Neural cell (in vitro differentiated cells): ENCODE data around the gene MRPL4. TPM values are rescaled to one million over a fixed set of nuclear protein-coding genes. Genes with fewer than 3 reads are reported as not detected.

Source experiments
- H2AFZ ChIP-seq: fragments of 200-600, 300-800 bp; sonication (generic), shearing (Covaris generic); 2 replicates; pipeline ENCODE4 v1.6.0; 2014; ENCODE audit warnings: low read depth, mild to moderate bottlenecking, antibody characterized with exemption, low read length, moderate library complexity
- H3F3A ChIP-seq: fragments of 200-600 bp; shearing (Covaris generic); 2 replicates; pipeline ENCODE4 v1.6.1; 2016; ENCODE audit warnings: mild to moderate bottlenecking, moderate library complexity, mixed read lengths, antibody characterized with exemption, low read length; ENCODE audit not compliant: insufficient read depth, poor library complexity, severe bottlenecking
- H3K27ac ChIP-seq: fragments of 200-600, 300-800 bp; sonication (generic), shearing (Covaris generic); 2 replicates; pipeline ENCODE4 v1.5.1; 2014; ENCODE audit warnings: mild to moderate bottlenecking, low read length, moderate library complexity
- H3K27me3 ChIP-seq: fragments of 300-800, 200-600 bp; sonication (generic), shearing (Covaris generic); 2 replicates; pipeline ENCODE4 v1.6.0; 2014; ENCODE audit warnings: mild to moderate bottlenecking, low read depth, low read length, moderate library complexity; ENCODE audit not compliant: insufficient read depth
- H3K36me3 ChIP-seq: fragments of 300-800, 200-600 bp; sonication (generic), shearing (Covaris generic); 2 replicates; pipeline ENCODE4 v1.5.1; 2014; ENCODE audit warnings: mild to moderate bottlenecking, antibody characterized with exemption, low read length, moderate library complexity; ENCODE audit not compliant: insufficient read depth
- H3K4me2 ChIP-seq: fragments of 300-800, 200-600 bp; sonication (generic), shearing (Covaris generic); 2 replicates; pipeline ENCODE4 v1.6.0; 2014; ENCODE audit warnings: mild to moderate bottlenecking, low read length
- H3K4me3 ChIP-seq: fragments of 300-800, 200-600 bp; sonication (generic), shearing (Covaris generic); 2 replicates; pipeline ENCODE4 v1.5.1; 2014; ENCODE audit warnings: mild to moderate bottlenecking, low read length, moderate library complexity
- H3K79me2 ChIP-seq: fragments of 200-600 bp; shearing (Covaris generic); replicated peaks from 2 replicates; pipeline ENCODE4 v1.6.0; 2014; ENCODE audit warnings: mild to moderate bottlenecking, low read length, moderate library complexity; ENCODE audit not compliant: insufficient read depth
- H3K9ac ChIP-seq: fragments of 300-800, 200-600 bp; sonication (generic), shearing (Covaris generic); 2 replicates; pipeline ENCODE4 v1.6.1; 2016; ENCODE audit warnings: mild to moderate bottlenecking, low read length, mixed read lengths
- H3K9me2 ChIP-seq: fragments of 200-600 bp; shearing (Covaris generic); 2 replicates; pipeline ENCODE4 v1.6.1; 2016; ENCODE audit warnings: mild to moderate bottlenecking, low read length, mixed read lengths; ENCODE audit not compliant: insufficient read depth
- H3K9me3 ChIP-seq: fragments of 200-600, 300-800 bp; sonication (generic), shearing (Covaris generic); 2 replicates; pipeline ENCODE4 v1.6.1; 2016; ENCODE audit warnings: mild to moderate bottlenecking, mixed run types, low read length, moderate library complexity, mixed read lengths
- H4K20me1 ChIP-seq: fragments of 200-600 bp; shearing (Covaris generic); 2 replicates; pipeline ENCODE4 v1.6.1; 2016; ENCODE audit warnings: mild to moderate bottlenecking, mixed run types; ENCODE audit not compliant: insufficient read depth
- EP300 ChIP-seq: fragments of 450-650 bp; conservative IDR thresholded peaks from 2 replicates; pipeline ENCODE4 v1.6.1; 2014; ENCODE audit warnings: antibody characterized with exemption, mild to moderate bottlenecking, moderate library complexity; ENCODE audit not compliant: poor library complexity, severe bottlenecking
- EZH2 ChIP-seq: fragments of 200-600, 300-800 bp; shearing (Covaris generic), sonication (generic); IDR thresholded peaks from 2 replicates; pipeline ENCODE4 v1.6.1; 2014; ENCODE audit warnings: antibody characterized with exemption, low read length, borderline replicate concordance, mild to moderate bottlenecking; ENCODE audit not compliant: insufficient read depth, poor library complexity, severe bottlenecking
- MXI1 ChIP-seq: fragments of 450-650 bp; conservative IDR thresholded peaks from 2 replicates; pipeline ENCODE4 v1.6.1; 2014; ENCODE audit warnings: antibody characterized with exemption, mild to moderate bottlenecking; ENCODE audit not compliant: poor library complexity, severe bottlenecking
- POLR2AphosphoS5 ChIP-seq: IDR thresholded peaks from 2 replicates; pipeline ENCODE4 v1.6.1; 2012
- RAD21 ChIP-seq: fragments of 450-650 bp; conservative IDR thresholded peaks from 2 replicates; pipeline ENCODE4 v1.6.1; 2014; ENCODE audit warnings: antibody characterized with exemption, mild to moderate bottlenecking, moderate library complexity
- SMC3 ChIP-seq: fragments of 450-650 bp; conservative IDR thresholded peaks from 2 replicates; pipeline ENCODE4 v1.6.1; 2014; ENCODE audit warnings: antibody characterized with exemption, mild to moderate bottlenecking, moderate library complexity; ENCODE audit not compliant: poor library complexity
- TAF1 ChIP-seq: IDR thresholded peaks from 2 replicates; pipeline ENCODE4 v1.6.1; 2012; ENCODE audit warnings: low read depth
- polyA plus RNA-seq: library from polyadenylated mRNA; depleted of rRNA; stranded (reverse); fragments of >200 nt; gene quantifications from 2 replicates; pipeline ENCODE4 v1.2.3, GENCODE V29; 2014
- TF ChIP-seq, protein P1 (sequence below): fragments of 450-650 bp; IDR thresholded peaks from 2 replicates; pipeline ENCODE4 v1.5.1; 2014; ENCODE audit warnings: antibody characterized with exemption, mild to moderate bottlenecking, moderate library complexity; ENCODE audit not compliant: poor library complexity, severe bottlenecking
- TF ChIP-seq, protein P2 (sequence below): IDR thresholded peaks from 2 replicates; pipeline ENCODE4 v1.6.1; 2012; ENCODE audit warnings: borderline replicate concordance

The MRPL4 gene
- polyA plus RNA-seq, 1 donor from 2014 or later = 27.2 TPM

DNA sequence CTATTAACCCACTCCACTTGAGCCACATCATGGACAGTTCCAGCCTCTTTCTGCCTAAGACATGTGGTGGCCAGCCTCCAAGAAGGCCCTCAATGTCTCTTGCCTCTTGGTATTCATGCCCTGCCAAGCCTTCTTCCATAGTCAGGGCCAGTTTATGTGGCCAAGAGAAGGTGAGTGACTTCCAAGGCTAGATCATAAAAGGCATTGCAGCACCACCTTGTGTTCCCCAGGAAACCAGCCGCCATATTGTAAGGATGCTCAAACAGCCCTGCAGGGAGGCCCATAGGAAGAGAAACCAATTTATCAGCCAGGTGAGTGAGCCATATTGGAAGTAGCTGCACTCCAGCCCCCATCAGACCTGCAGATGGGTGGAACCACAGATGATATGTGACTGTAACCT lies 45.0 kb upstream of the MRPL4 start:
- Histone ChIP-seq H3K9me3 (no peaks in the 10 kb centered on the region), H3F3A (no peaks in the 10 kb centered on the region), H3K79me2 (no peaks in the 10 kb centered on the region), H3K4me3 (no peak overlapping the region), H3K36me3 (no peaks in the 10 kb centered on the region), H3K27me3 (no peaks in the 10 kb centered on the region), H2AFZ (no peak overlapping the region), H3K27ac (no peak overlapping the region), H3K4me2 (no peak overlapping the region), H3K9ac (no peak overlapping the region), H3K9me2 (no peaks in the 10 kb centered on the region), H4K20me1 (no peaks in the 10 kb centered on the region)
- TF ChIP-seq, protein P1, sequence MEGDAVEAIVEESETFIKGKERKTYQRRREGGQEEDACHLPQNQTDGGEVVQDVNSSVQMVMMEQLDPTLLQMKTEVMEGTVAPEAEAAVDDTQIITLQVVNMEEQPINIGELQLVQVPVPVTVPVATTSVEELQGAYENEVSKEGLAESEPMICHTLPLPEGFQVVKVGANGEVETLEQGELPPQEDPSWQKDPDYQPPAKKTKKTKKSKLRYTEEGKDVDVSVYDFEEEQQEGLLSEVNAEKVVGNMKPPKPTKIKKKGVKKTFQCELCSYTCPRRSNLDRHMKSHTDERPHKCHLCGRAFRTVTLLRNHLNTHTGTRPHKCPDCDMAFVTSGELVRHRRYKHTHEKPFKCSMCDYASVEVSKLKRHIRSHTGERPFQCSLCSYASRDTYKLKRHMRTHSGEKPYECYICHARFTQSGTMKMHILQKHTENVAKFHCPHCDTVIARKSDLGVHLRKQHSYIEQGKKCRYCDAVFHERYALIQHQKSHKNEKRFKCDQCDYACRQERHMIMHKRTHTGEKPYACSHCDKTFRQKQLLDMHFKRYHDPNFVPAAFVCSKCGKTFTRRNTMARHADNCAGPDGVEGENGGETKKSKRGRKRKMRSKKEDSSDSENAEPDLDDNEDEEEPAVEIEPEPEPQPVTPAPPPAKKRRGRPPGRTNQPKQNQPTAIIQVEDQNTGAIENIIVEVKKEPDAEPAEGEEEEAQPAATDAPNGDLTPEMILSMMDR = no peak
- no peak for TF ChIP-seq EP300

- H3K9ac ChIP-seq = no peak overlapping the region
- no peak overlapping the region for H3K4me2 ChIP-seq
- no peak for TF ChIP-seq EZH2
- TF ChIP-seq TAF1 = no peak
- TF ChIP-seq SMC3 = no peak
- TF ChIP-seq, protein P1 = no peak
- TF ChIP-seq POLR2AphosphoS5 = no peak
- H3K9me3 ChIP-seq = no peaks in the 10 kb centered on the region
- no peaks in the 10 kb centered on the region for H3K36me3 ChIP-seq
- no peak overlapping the region for H2AFZ ChIP-seq
- no peak overlapping the region for H3K27ac ChIP-seq
- no peaks in the 10 kb centered on the region for H3K79me2 ChIP-seq
- no peaks in the 10 kb centered on the region for H3F3A ChIP-seq
- H3K27me3 ChIP-seq = no peaks in the 10 kb centered on the region
- no peaks in the 10 kb centered on the region for H4K20me1 ChIP-seq
- no peak overlapping the region for H3K4me3 ChIP-seq
- no peaks in the 10 kb centered on the region for H3K9me2 ChIP-seq
These were observed 42.7 kb upstream of the MRPL4 start for GRCh38 chr19:10209315-10209714.

GRCh38 chr19:10211061-10211460 lies 41.0 kb upstream of the MRPL4 start:
- Histone ChIP-seq H3F3A (no peaks in the 10 kb centered on the region), H3K27me3 (no peaks in the 10 kb centered on the region), H3K9me3 (no peaks in the 10 kb centered on the region), H3K79me2 (no peaks in the 10 kb centered on the region), H3K36me3 (no peaks in the 10 kb centered on the region), H4K20me1 (no peaks in the 10 kb centered on the region), H3K9ac (no peak overlapping the region), H2AFZ (no peak overlapping the region), H3K4me3 (no peak overlapping the region), H3K9me2 (no peaks in the 10 kb centered on the region), H3K4me2 (no peak overlapping the region), H3K27ac (no peak overlapping the region)
- TF ChIP-seq MXI1 = no peak
- TF ChIP-seq RAD21 = no peak
- TF ChIP-seq POLR2AphosphoS5 = no peak
- TF ChIP-seq EZH2 = no peak
- no peak for TF ChIP-seq TAF1
- TF ChIP-seq, protein P1 = no peak
- TF ChIP-seq SMC3 = no peak
- TF ChIP-seq EP300 = no peak
- TF ChIP-seq, protein P2, sequence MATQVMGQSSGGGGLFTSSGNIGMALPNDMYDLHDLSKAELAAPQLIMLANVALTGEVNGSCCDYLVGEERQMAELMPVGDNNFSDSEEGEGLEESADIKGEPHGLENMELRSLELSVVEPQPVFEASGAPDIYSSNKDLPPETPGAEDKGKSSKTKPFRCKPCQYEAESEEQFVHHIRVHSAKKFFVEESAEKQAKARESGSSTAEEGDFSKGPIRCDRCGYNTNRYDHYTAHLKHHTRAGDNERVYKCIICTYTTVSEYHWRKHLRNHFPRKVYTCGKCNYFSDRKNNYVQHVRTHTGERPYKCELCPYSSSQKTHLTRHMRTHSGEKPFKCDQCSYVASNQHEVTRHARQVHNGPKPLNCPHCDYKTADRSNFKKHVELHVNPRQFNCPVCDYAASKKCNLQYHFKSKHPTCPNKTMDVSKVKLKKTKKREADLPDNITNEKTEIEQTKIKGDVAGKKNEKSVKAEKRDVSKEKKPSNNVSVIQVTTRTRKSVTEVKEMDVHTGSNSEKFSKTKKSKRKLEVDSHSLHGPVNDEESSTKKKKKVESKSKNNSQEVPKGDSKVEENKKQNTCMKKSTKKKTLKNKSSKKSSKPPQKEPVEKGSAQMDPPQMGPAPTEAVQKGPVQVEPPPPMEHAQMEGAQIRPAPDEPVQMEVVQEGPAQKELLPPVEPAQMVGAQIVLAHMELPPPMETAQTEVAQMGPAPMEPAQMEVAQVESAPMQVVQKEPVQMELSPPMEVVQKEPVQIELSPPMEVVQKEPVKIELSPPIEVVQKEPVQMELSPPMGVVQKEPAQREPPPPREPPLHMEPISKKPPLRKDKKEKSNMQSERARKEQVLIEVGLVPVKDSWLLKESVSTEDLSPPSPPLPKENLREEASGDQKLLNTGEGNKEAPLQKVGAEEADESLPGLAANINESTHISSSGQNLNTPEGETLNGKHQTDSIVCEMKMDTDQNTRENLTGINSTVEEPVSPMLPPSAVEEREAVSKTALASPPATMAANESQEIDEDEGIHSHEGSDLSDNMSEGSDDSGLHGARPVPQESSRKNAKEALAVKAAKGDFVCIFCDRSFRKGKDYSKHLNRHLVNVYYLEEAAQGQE = no peak
